Measurements from ENCODE around the gene PANX1.

Gene PANX1

GRCh38 chr11:94141511-94142307 is 13.1 kb downstream of the PANX1 start:
- Histone ChIP-seq H3K27me3 (ENCODE audit: insufficient read depth, low read length) (no peaks in the 10 kb centered on the region), H3K4me1 (ENCODE audit: insufficient read depth, low read length) (peaks cover 48% of the 10 kb centered on the region), H3K36me3 (ENCODE audit: insufficient read depth, low read length) (no peaks in the 10 kb centered on the region), H3K4me3 (ENCODE audit: low read length) (no peak overlapping the region), H3K9ac (ENCODE audit: low read depth, low read length) (no peak overlapping the region), H3K9me3 (ENCODE audit: insufficient read depth, low read depth, low read length) (no peaks in the 10 kb centered on the region), H3K27ac (ENCODE audit: low read depth, low read length) (no peak overlapping the region)
- WGBS = 81% methylated on average over 11 of the region's 12 CpGs

DNA sequence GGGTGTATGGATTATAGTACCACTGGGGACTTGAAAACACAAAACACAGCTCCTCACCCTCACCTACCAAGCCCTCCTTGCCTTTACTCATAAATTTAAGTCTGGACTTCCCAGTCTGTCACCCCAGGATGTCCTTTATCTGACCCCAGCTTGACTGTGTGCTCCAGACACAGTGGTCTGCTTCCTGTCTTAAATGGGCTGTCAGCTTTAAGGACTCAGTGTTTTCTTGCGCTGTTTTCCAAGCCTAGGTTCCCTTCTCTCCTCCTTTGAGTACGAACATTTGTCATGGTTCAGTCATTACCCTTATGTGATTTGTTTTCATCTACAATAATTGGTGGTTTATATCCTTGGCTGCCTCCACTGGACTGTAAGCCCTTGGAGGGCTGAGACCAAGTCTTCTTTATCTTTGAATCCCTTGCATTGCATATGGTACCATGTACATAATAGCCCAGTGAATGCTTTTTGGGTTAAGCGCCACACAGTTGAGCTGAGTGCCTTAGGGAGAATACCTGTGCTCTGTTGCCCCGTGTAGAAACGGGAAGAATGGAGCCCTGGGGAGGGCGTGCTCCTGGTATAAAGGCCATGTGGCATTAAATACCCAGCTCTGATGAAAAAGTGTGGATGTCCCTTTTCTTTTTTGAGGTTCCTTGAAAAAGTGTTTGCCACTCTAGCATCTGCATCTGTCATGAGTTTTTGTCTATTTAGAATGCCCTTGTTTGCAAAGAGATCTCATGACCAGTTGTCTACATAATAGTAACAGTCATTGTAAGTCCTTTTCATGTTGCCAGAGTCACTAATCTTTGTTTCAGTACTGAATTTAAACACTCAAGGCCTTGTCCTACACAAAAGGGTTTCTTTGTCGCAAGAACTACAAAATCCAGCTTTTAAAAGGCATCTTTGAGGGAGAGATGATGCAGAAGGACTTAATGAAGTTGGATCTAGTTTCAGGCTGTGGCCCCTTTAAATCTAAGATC is 14.0 kb downstream of the PANX1 start:
- WGBS = 81% methylated on average over 7 of the region's 7 CpGs
- Histone ChIP-seq H3K9ac (ENCODE audit: low read depth, low read length) (no peak overlapping the region), H3K36me3 (ENCODE audit: insufficient read depth, low read length) (no peaks in the 10 kb centered on the region), H3K4me3 (ENCODE audit: low read length) (no peak overlapping the region), H3K27ac (ENCODE audit: low read depth, low read length) (no peak overlapping the region), H3K4me1 (ENCODE audit: insufficient read depth, low read length) (peaks cover 50% of the 10 kb centered on the region), H3K27me3 (ENCODE audit: insufficient read depth, low read length) (no peaks in the 10 kb centered on the region), H3K9me3 (ENCODE audit: insufficient read depth, low read depth, low read length) (no peaks in the 10 kb centered on the region)

- H3K27me3 ChIP-seq (ENCODE audit: insufficient read depth, low read length) = no peaks in the 10 kb centered on the region
- 97% methylated on average over 3 of the region's 3 CpGs for WGBS
- H3K27ac ChIP-seq (ENCODE audit: low read depth, low read length) = no peak overlapping the region
- no peak overlapping the region for H3K9ac ChIP-seq (ENCODE audit: low read depth, low read length)
- H3K4me1 ChIP-seq (ENCODE audit: insufficient read depth, low read length) = peaks cover 51% of the 10 kb centered on the region
- H3K9me3 ChIP-seq (ENCODE audit: insufficient read depth, low read depth, low read length) = no peaks in the 10 kb centered on the region
- H3K36me3 ChIP-seq (ENCODE audit: insufficient read depth, low read length) = no peaks in the 10 kb centered on the region
- no peak overlapping the region for H3K4me3 ChIP-seq (ENCODE audit: low read length)
Observed at GRCh38 chr11:94144216-94144615, 15.6 kb downstream of the PANX1 start.

- no peaks in the 10 kb centered on the region for H3K36me3 ChIP-seq (ENCODE audit: insufficient read depth, low read length)
- H3K27me3 ChIP-seq (ENCODE audit: insufficient read depth, low read length) = no peaks in the 10 kb centered on the region
- WGBS = 100% methylated on average over 1 of the region's 1 CpG
- H3K4me1 ChIP-seq (ENCODE audit: insufficient read depth, low read length) = peaks cover 50% of the 10 kb centered on the region
- H3K27ac ChIP-seq (ENCODE audit: low read depth, low read length) = no peak overlapping the region
- H3K4me3 ChIP-seq (ENCODE audit: low read length) = no peak overlapping the region
- H3K9ac ChIP-seq (ENCODE audit: low read depth, low read length) = no peak overlapping the region
- H3K9me3 ChIP-seq (ENCODE audit: insufficient read depth, low read depth, low read length) = no peaks in the 10 kb centered on the region
Observed at GRCh38 chr11:94144664-94145063, 16.0 kb downstream of the PANX1 start.

- WGBS = 88% methylated on average over 2 of the region's 2 CpGs
- H3K36me3 ChIP-seq (ENCODE audit: insufficient read depth, low read length) = no peaks in the 10 kb centered on the region
- H3K27me3 ChIP-seq (ENCODE audit: insufficient read depth, low read length) = no peaks in the 10 kb centered on the region
- no peak overlapping the region for H3K27ac ChIP-seq (ENCODE audit: low read depth, low read length)
- no peak overlapping the region for H3K4me3 ChIP-seq (ENCODE audit: low read length)
- H3K9me3 ChIP-seq (ENCODE audit: insufficient read depth, low read depth, low read length) = no peaks in the 10 kb centered on the region
- H3K9ac ChIP-seq (ENCODE audit: low read depth, low read length) = no peak overlapping the region
- H3K4me1 ChIP-seq (ENCODE audit: insufficient read depth, low read length) = peaks cover 50% of the 10 kb centered on the region
Observed at GRCh38 chr11:94145431-94145830, 16.8 kb downstream of the PANX1 start.

DNA sequence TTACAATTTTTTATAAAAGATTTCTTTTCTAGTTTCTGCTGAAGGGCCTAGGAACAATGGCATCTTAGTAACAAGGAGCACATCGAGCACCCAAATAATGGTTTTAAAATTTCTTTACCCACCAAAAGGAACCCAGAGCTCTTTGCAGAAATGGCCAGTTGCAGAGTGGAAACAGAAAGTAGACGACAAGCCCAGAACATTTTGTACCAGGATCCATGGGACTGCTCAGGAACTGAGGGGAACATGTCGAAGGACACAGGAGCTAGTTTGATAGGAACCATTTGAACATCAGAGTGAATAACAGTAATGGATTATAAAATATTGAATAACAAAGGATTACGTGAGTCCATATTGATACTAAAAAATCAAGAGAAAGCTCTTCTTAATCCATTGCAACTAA is 17.3 kb downstream of the PANX1 start:
- no peaks in the 10 kb centered on the region for H3K36me3 ChIP-seq (ENCODE audit: insufficient read depth, low read length)
- no peaks in the 10 kb centered on the region for H3K9me3 ChIP-seq (ENCODE audit: insufficient read depth, low read depth, low read length)
- H3K27me3 ChIP-seq (ENCODE audit: insufficient read depth, low read length) = no peaks in the 10 kb centered on the region
- H3K4me3 ChIP-seq (ENCODE audit: low read length) = no peak overlapping the region
- no peak overlapping the region for H3K27ac ChIP-seq (ENCODE audit: low read depth, low read length)
- H3K4me1 ChIP-seq (ENCODE audit: insufficient read depth, low read length) = peaks cover 50% of the 10 kb centered on the region
- no peak overlapping the region for H3K9ac ChIP-seq (ENCODE audit: low read depth, low read length)
- WGBS = 93% methylated on average over 3 of the region's 4 CpGs

- Histone ChIP-seq H3K27ac (ENCODE audit: low read depth, low read length) (no peak overlapping the region), H3K36me3 (ENCODE audit: insufficient read depth, low read length) (no peaks in the 10 kb centered on the region), H3K9me3 (ENCODE audit: insufficient read depth, low read depth, low read length) (no peaks in the 10 kb centered on the region), H3K4me3 (ENCODE audit: low read length) (no peak overlapping the region), H3K4me1 (ENCODE audit: insufficient read depth, low read length) (peaks cover 51% of the 10 kb centered on the region), H3K9ac (ENCODE audit: low read depth, low read length) (no peak overlapping the region), H3K27me3 (ENCODE audit: insufficient read depth, low read length) (no peaks in the 10 kb centered on the region)
- 89% methylated on average over 9 of the region's 9 CpGs for WGBS
Observed at GRCh38 chr11:94147433-94147845, 18.8 kb downstream of the PANX1 start.

DNA sequence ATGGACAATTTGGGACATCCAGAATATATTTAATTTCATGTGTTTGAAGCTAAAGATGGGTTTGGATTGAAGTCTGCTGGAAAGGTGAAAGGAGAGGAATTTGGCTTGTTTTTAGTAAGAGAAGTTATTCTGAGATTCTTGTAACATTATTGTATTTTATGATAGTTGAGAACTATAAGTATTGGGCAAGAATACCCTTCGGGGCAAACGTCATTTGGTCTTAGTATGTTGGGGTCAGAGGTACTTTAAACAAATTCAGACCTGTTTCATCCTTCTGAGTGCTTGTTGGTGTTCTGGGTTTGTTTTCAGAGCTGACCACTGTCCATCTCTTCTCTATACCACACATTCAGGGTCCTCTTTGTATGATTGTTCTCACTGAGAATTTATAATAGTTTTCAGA is 19.5 kb downstream of the PANX1 start:
- no peak overlapping the region for H3K9ac ChIP-seq (ENCODE audit: low read depth, low read length)
- H3K27ac ChIP-seq (ENCODE audit: low read depth, low read length) = no peak overlapping the region
- no peaks in the 10 kb centered on the region for H3K9me3 ChIP-seq (ENCODE audit: insufficient read depth, low read depth, low read length)

GRCh38 chr11:94149431-94150017 is 20.9 kb downstream of the PANX1 start:
- Histone ChIP-seq H3K9ac (ENCODE audit: low read depth, low read length) (no peak overlapping the region), H3K27ac (ENCODE audit: low read depth, low read length) (no peak overlapping the region), H3K4me3 (ENCODE audit: low read length) (no peak overlapping the region), H3K36me3 (ENCODE audit: insufficient read depth, low read length) (peaks cover 12% of the 10 kb centered on the region), H3K4me1 (ENCODE audit: insufficient read depth, low read length) (peaks cover 51% of the 10 kb centered on the region), H3K9me3 (ENCODE audit: insufficient read depth, low read depth, low read length) (no peaks in the 10 kb centered on the region), H3K27me3 (ENCODE audit: insufficient read depth, low read length) (no peaks in the 10 kb centered on the region)
- 90% methylated on average over 3 of the region's 3 CpGs for WGBS

More for the DNA sequence above, 19.5 kb downstream of the PANX1 start:
- 93% methylated on average over 2 of the region's 2 CpGs for WGBS
- H3K27me3 ChIP-seq (ENCODE audit: insufficient read depth, low read length) = no peaks in the 10 kb centered on the region
- no peaks in the 10 kb centered on the region for H3K36me3 ChIP-seq (ENCODE audit: insufficient read depth, low read length)
- no peak overlapping the region for H3K4me3 ChIP-seq (ENCODE audit: low read length)
- H3K4me1 ChIP-seq (ENCODE audit: insufficient read depth, low read length) = peaks cover 51% of the 10 kb centered on the region

DNA sequence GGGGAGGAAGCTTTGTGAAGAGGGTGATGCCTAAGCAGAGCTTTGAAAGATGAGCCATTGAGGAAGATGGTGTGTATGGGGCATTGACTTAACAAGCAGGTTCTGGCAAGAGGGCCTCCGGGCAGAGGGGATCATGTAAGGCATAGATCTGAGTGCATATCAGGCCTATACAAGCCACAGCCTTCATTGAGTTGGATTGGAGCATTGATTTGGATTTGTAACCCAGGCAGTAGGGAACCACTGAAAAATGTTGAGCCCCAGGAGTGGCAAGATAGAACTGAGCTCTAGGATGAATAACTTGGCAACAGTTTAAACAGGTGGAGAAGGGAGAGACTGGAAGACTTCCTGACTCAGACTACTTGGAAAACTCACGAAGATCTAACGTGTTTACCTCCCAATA is 21.4 kb downstream of the PANX1 start:
- 97% methylated on average over 3 of the region's 3 CpGs for WGBS
- Histone ChIP-seq H3K27ac (ENCODE audit: low read depth, low read length) (no peak overlapping the region), H3K36me3 (ENCODE audit: insufficient read depth, low read length) (peaks cover 13% of the 10 kb centered on the region), H3K4me1 (ENCODE audit: insufficient read depth, low read length) (peaks cover 51% of the 10 kb centered on the region), H3K4me3 (ENCODE audit: low read length) (no peak overlapping the region), H3K27me3 (ENCODE audit: insufficient read depth, low read length) (no peaks in the 10 kb centered on the region), H3K9ac (ENCODE audit: low read depth, low read length) (no peak overlapping the region), H3K9me3 (ENCODE audit: insufficient read depth, low read depth, low read length) (no peaks in the 10 kb centered on the region)

Data from HUES64 (cell line).